HG02763 (cell line): Measurements from ENCODE around the gene AK5.

Source experiments
- ATAC-seq: cut with Tn5 transposase; IDR thresholded peaks from one replicate; pipeline ENCODE4 v1.9.1; 2021; ENCODE audit warnings: mild to moderate bottlenecking, moderate library complexity; ENCODE audit not compliant: unreplicated experiment

Gene AK5, protein sequence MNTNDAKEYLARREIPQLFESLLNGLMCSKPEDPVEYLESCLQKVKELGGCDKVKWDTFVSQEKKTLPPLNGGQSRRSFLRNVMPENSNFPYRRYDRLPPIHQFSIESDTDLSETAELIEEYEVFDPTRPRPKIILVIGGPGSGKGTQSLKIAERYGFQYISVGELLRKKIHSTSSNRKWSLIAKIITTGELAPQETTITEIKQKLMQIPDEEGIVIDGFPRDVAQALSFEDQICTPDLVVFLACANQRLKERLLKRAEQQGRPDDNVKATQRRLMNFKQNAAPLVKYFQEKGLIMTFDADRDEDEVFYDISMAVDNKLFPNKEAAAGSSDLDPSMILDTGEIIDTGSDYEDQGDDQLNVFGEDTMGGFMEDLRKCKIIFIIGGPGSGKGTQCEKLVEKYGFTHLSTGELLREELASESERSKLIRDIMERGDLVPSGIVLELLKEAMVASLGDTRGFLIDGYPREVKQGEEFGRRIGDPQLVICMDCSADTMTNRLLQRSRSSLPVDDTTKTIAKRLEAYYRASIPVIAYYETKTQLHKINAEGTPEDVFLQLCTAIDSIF

DNA sequence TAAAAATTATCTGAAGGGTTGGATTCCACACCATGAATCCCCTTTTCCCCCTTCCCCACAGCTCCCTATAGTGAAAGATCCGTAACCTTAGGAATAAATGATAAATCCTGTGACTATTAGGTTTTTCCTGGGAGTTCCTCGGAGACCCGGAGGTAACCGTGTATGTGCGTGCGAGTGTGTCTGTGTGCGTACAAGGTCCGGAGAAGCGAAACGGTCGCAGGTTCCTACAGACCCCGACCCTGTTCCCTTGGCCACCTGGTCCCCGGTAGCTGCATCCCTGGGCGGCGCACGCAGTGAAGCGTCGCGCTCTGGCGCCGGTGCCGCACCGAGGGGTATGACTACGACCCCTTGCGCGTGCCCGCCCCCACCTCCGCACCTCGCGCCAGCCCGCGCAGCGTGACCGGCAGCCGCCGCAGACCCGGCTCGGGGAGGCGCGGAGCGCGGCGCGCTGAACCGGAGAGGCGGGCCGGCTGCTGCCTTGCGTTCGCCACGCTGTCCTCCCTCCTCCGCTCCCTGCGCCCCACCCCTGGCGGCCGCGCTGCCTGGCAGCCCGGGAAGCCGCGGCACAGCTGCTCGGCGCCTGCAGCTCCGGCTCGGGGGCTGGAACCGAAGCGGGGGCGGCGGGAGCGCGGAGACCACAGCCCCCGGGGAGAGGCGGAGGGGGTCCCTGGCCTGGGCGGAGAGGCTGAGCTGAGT lies at the start of gene AK5:
AK5 (plus strand) TSS at position 529 of the 696 bp plus-strand sequence. CDS start 295 bp downstream, outside the sequence.
- no peak for ATAC-seq

DNA sequence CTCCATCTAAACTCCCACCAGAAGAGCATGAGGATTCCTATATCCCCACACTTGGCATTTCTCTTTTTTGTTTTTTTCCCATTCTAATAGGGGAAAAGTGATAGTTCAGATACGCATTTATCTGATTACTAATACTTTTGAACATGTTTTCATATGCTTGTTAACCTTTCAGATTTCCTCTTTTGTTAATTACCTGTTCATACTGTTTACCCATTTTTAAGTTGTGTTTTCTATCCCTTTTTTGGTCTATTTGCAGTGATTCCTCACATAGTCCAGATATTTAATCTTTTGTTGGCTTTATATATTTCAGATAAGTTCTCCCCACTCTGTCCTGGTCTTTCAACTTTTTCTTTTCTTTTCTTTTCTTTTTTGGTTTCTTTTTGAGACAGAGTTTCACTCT lies 49.0 kb upstream of the AK5 start:
- ATAC-seq = no peak

DNA sequence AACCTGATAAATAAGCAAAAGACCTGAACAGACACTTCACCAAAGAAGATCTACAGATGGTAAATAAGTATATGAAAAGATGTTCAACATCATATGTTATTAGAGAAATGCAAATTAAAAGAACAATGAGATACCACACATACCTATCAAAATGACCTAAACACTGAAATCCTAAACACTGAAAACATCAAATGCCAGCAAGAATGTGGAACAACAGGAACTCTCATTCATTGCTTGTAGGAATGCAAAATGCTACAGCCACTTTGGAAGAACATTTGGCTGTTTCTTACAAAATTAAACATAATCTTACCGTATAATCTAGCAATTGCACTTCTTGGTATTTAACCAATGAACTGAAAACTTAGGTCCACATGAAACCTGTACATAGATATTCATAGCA lies 47.7 kb upstream of the AK5 start:
- no peak for ATAC-seq

DNA sequence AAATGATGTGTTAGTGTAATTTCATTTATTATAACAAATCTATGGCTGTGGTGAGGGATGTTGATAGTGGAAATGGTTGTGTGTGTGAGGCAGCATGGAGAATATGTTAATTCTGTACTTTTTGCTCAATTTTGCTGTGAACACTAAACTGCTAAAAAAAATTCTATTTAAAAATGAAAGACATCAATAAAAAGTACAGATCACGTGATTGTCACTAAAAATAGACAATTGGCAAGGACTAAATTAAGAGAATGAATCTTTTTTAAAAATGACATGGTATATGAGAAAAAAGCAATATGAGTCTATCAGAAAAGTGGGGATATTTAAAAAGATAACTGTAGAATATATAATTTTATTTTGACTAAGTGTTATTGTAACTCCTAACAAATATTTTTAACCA lies 46.9 kb upstream of the AK5 start:
- ATAC-seq = no peak

DNA sequence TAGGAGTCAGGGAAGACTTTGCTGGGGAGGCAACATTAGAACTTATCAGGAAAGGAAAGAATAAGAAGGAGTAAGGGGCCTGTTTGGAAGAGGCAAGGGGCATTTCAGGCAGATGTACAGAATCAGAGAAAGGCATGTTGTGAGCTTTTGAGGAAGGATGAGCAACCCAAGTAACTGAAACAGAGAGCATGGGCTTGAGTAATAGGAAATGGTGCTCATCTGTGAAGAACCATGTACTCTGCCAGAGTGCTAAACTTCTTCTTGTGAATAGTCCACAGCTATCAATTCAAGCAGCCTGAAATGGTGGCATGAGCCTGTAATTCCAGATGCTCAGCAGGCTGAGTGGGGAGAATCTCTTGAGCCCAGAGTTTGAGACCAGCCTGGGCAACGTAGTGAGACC lies 43.4 kb upstream of the AK5 start:
- ATAC-seq = no peak

DNA sequence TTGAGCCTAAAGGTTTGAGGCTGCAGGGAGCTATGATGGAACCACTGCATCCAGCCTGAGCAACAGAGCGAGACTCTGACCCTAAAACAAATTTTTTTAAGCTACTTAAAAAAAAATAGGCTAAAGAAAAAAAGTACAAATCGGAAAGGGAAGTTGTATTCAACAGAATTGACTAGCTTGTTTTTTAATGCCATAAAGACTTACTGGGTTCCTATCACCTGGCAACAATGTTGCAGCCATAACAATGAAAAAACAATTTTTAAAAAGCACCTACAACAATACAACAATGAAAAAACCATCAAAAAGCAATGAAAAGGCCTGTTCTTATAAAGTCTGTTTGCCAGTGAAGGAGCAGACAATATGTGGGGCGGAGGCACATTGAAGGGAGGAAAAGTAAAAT lies 42.5 kb upstream of the AK5 start:
- ATAC-seq = no peak

DNA sequence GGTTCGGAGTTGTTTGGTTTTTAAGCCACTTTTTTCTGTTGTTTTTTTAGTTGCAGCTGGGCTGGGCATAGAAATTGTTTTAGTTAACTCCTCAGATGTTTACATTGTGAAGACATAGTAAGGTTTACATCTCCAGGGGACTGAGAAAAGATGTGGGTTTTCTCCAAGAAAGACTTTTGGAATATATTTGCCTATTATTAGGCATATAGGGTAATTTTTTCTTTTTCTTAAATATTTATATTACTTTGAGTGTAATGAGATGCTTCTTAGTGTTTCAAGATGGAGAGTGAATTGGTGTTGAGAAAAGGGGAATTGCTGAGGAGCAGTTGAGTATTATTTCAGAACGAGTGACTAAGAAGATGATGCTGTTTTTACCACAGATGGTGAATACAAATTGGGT lies 36.0 kb upstream of the AK5 start:
- ATAC-seq = no peak

DNA sequence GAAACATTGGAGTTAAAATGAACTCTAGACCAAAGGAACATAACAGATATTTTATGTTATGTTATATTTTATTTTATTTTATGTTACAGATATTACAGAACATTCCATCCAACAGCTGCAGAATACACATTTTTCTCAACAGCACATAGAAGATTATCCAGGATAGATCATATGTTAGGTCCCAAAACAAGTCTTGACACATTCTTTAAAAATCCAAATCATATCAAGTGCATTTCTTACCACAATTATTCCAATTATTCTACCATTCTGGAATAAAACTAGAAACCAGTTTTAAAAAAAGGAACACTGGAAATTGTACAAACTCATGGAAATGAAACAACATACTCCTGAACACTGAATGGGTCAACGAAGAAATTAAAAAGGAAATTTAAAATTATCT lies 31.7 kb upstream of the AK5 start:
- ATAC-seq = no peak

DNA sequence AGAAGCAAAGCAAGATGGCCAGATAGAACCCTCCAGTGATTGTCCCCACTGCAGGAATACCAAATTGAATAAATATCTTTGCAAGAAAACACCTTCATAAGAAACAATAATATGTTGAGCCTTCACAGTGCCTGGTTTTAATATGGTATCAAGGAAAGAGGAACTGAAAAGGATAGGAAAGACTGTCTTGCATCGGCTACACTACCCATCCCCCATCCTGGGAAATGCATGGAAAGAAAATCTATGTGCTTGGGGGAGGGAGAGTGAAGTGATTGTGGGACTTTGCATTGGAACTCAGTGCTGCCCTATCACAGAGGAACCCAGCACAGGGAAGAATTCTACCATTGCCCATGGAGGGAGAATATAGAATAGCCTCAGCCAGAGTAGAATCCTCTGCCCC lies 28.6 kb upstream of the AK5 start:
- no peak for ATAC-seq

DNA sequence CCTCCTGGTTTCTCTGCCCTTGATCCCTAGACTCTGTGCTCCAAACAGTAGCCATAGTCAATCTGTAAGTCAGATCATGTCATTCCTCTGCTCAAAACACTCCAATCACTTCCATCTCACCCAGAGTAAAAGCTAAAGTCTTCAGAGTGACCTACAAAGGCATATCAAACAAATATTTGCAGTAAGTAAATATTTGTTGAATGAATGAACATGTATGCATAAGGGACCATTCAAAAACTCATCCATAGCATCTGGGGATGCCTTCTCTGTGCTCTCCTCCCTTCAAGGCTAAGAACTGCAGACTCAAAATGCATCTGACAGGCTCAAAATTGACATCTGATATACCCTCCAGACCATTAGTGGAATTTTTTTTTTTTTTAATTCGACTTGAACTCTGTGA lies 18.1 kb upstream of the AK5 start:
- no peak for ATAC-seq

DNA sequence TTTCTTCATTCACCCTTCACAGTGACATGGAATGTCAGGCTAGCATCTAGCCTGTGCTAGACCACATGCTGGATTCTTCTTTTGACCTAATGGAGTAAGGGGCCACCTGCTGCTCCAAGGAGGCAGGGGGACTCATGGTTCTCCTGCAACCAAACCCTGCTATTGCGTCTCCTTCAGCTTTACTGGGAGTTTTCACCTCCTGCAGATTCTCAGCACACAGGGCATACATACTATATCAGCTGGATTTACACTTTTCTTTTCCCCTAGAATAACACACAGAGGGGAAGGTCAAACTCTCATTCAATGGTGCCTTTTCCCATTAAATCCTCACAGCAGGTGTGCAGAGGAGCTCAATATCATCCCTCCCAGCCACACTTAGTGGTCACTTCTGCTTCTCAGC lies 16.6 kb upstream of the AK5 start:
- no peak for ATAC-seq

DNA sequence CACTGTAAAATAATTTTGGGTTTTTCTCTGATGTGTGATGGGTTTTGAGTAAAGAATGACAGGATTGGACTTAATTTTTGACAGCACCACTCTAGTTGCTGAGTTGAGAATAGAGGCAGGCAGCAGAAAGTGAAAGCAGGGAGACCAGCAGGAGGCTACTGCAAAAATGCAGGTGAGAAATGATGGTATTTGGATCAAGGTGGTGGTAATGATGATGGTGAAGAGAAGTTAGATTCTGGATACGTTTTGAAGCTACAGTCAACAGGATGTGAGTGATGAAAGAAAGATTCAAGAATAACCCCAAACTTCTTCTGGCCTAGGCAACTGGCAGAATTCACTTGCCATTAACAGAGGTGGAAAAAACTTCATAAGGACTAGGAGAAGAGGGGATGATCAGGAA lies 14.8 kb upstream of the AK5 start:
- no peak for ATAC-seq

DNA sequence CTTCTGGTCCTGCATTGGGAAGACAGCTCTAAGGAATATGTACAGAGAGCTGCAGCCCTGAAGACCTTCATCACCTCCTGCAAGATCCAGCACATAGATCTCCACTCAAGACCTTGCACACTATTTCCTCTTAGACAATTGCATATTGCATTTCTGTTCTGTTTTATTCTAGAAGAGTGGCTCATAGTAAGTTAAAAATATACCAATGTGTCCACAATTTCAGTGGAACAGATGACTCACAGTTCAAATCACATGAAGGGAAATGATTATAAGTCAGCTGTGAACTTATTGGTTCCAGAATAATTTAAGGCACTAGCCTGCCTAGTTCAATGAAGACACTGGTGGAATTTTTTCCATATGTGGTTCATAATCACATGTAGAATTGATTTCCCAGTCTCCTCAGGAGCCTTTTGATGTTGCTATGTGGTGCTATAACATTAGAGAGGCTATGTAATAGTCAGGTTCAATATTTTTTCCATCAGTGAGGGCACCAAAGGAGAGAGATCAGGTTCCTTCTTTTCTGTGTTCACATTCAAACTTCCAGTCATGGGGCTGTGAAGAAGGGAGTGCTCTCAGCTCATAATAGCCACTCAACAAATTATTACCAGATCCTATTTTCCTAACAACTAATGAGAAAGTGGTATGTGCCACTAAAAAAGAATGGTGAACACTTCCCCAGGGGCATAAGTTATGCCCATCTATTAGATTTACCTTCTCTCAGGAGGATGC lies 9.8 kb upstream of the AK5 start:
- ATAC-seq = no peak

DNA sequence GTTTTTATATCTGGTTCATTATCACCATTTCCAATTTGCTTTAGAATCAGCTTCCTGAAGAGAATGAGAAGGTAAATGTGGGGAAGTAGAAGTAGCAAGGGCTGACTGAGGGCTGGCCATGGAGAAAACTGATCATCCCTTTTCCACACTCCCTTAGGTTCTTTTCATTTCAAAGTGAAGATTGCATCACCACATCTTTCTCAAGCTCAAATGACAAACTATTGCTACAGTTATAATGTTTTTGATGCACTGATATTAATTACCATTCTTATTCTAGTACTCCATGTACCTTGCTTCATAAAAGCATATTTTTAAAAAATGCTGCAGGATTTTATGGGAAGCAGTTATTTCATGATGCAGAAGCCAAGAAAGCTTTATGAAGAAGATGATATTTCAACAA lies 7.9 kb upstream of the AK5 start:
- no peak for ATAC-seq

DNA sequence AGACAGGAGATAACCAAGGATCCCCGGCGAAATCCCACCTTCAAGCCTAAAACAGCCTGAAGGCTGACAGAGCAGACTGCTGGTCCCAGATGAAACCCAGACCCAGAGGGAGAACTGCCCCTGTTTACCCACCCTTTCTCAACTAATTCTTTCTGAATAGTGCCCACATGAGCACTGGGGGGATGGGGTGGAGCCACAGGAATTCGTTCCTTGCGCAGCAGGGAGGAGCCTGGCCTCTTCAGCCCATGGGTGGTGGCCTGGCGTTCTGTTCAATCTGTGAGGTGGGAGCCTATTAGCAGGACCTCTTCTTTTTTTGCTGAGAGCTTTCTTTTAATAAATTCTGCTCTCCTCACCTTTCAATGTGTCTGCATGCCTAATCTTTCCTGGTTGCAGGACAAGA lies 6.6 kb upstream of the AK5 start:
- no peak for ATAC-seq

DNA sequence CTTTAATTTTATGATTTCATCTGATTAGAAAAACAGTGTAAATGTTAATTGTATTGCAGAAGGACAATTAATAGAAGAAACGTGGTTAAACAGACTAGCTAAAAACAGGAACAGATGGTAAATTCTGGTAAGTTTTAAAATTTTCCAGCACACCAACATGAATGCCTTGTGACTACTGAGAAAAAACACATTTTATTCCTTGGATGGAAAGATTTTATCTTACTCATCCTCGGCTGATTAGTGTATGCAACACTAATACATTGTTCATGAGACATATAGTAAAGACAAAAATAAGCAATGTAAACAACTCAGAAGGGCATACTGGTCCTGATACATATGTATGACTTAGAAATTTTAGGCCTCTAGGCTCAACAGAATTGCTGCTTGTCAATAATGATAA lies 4.9 kb upstream of the AK5 start:
- ATAC-seq = no peak

DNA sequence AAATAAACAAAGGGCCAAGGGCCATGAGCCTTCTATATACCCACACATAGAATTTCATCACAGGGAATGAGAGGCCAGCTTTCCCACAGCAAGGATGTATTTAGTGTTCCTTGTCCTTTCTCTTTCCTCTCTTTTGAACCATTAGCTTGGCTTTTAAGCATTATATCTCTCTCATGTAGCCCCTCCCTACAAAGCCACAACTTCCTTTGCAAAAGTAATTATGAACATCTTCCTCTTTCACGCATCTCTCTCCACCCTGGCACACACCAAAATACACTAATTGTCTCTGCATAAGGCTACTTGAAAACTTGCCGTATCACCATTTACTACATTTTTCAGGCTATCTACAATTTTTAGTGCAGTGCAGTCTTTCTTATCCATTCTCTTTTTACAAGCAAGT lies 1.9 kb upstream of the AK5 start:
- ATAC-seq = no peak

DNA sequence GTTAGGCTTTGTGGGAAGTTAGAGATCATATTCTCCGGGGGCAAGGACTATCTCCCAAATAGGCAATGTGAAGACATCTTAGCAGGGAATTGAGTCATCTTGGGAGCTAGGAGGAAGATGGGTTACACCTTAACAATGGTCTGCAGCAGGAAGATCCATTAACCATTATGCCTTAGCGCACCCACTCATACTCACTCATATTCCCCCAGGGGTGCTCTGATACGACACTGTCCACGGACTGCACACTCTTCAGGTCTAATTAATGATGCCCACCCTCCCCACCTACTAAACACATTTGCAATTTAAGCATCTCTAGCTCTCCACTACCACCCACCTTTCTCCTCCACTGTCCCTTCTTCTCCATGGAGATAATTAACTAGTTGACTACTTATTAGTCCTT lies 857 bp upstream of the AK5 start:
- ATAC-seq = no peak

DNA sequence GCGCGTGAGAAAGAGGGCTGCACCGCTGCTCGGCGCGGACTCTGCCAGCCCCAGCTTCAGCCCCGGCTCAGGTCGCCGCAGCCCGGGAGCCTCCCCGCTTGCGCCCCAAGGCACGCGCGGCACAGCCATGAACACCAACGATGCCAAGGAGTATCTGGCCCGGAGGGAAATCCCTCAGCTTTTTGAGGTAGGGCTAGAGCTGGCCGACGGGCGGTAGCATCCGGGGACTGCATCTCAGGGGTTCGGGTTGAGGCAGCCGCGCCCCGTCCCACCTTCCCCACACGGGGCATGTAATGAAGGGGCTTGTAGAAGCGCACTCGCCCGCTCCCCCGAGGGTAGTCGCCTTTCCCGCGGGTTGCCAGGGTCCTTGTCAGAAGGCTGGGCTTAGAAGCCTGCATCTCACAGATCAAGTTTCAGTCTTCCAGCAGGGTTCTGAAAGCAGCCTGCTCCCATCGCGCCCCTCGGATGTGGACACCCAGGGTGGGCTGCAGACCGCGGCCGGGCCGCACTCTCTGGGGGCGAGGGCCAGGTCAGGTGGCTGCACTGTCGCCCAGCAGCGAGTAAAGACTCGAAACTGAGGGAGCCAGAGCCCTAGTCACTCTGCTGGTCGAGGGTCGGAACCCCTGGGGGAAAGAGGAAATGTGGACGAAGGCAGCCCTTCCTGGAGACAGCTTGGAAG lies 507 bp downstream of the AK5 start:
- ATAC-seq = no peak

DNA sequence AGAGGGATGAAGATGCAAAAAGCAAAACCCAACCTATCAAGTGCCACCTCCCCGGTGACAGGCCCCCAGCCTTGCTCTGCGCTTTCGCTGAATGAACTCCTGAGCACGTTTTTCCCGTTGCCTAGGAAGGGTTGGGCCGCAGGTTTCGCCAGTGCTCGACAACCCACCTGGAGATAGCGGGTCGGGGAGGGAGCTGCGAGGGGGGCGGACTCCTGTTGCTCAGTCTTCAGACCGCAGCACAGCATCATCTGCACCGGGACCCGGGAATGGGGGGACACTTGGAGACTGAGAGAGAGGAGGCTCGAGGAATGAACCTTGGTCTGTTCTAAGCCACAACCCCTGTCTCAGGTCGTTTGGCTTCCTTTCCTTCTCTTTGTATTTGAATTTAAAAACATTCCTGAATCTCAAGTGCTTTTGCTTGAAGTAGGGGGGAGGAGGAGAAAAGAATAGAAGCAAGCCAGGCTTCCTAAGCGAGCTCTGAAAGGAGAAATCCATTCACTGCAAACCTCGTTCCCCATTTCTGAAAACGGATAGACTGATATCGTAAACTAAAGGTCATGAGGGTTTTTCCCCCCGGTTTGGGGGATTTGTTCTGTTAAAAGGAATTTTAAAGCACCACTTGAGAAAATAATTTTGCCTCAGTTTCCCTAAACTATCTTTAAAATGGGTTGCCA lies 1.2 kb downstream of the AK5 start:
- no peak for ATAC-seq
